Nephron progenitor cell (in vitro differentiated cells): ENCODE data around the gene NUTM2B.
A peak's percentile ranks its signal among the peaks of the same experiment; 100 is the strongest.
"Not testable (repeated sequence)": the region's sequence is repeated elsewhere in the genome, so short reads cannot be mapped to it uniquely, and the experiment has no call there.

ENCODE experiments used
- DNase-seq: peaks from one replicate; pipeline ENCODE4 v3.0.0; 2021
- H3K27ac Mint-ChIP-seq: 2 replicates; pipeline ENCODE4 v1.8.0; 2021; ENCODE audit warnings: mild to moderate bottlenecking, moderate library complexity, mixed read lengths
- H3K27me3 Mint-ChIP-seq: 2 replicates; pipeline ENCODE4 v1.8.0; 2021; ENCODE audit warnings: mild to moderate bottlenecking, low read depth, mixed read lengths; ENCODE audit not compliant: poor library complexity
- H3K36me3 Mint-ChIP-seq: 2 replicates; pipeline ENCODE4 v1.8.0; 2021; ENCODE audit warnings: low read depth, mixed read lengths
- H3K4me1 Mint-ChIP-seq: 2 replicates; pipeline ENCODE4 v1.8.0; 2021; ENCODE audit warnings: mixed read lengths
- H3K4me3 Mint-ChIP-seq: 2 replicates; pipeline ENCODE4 v1.8.0; 2021; ENCODE audit warnings: mild to moderate bottlenecking, moderate library complexity, mixed read lengths
- H3K9me3 Mint-ChIP-seq: 2 replicates; pipeline ENCODE4 v1.8.0; 2021; ENCODE audit warnings: mild to moderate bottlenecking, moderate library complexity, mixed read lengths

The NUTM2B gene, protein sequence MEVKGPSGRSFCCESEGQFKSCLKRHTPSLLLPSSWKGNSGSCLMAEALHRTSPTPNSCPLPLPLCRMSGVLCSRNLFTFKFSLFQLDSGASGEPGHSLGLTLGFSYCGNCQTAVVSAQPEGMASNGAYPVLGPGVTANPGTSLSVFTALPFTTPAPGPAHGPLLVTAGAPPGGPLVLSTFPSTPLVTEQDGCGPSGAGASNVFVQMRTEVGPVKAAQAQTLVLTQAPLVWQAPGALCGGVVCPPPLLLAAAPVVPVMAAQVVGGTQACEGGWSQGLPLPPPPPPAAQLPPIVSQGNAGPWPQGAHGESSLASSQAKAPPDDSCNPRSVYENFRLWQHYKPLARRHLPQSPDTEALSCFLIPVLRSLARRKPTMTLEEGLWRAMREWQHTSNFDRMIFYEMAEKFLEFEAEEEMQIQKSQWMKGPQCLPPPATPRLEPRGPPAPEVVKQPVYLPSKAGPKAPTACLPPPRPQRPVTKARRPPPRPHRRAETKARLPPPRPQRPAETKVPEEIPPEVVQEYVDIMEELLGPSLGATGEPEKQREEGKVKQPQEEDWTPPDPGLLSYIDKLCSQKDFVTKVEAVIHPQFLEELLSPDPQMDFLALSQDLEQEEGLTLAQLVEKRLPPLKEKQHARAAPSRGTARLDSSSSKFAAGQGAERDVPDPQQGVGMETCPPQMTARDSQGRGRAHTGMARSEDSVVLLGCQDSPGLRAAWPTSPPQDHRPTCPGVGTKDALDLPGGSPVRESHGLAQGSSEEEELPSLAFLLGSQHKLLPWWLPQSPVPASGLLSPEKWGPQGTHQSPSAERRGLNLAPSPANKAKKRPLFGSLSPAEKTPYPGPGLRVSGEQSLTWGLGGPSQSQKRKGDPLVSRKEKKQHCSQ

DNA sequence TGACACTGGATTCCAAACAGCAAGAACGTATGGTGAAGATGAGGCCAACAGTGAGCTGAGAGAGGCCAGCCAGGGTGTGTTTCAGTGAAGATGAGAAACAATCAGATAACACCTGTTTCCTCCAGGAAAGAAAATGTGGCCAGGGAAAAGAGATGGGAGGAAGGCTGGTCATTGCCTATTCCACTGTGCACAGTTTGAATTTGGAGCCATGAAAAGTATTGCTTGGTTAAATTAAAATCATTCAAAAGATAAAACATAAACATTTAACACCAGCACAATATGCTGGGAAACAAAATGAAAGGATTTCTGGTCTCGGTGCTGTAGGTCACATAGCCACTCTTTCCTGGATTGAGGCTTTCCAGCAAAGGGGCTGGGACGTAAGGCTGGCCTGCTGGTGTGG lies at the start of gene NUTM2B:
Gene NUTM2B, plus strand, starts transcription at position 301 of the 400 bp plus-strand sequence. CDS start 383 bp downstream, outside the sequence.
- not testable (repeated sequence) for H3K4me1 Mint-ChIP-seq, H3K4me3 Mint-ChIP-seq, H3K9me3 Mint-ChIP-seq, H3K27me3 Mint-ChIP-seq, H3K36me3 Mint-ChIP-seq, H3K27ac Mint-ChIP-seq, DNase-seq

DNA sequence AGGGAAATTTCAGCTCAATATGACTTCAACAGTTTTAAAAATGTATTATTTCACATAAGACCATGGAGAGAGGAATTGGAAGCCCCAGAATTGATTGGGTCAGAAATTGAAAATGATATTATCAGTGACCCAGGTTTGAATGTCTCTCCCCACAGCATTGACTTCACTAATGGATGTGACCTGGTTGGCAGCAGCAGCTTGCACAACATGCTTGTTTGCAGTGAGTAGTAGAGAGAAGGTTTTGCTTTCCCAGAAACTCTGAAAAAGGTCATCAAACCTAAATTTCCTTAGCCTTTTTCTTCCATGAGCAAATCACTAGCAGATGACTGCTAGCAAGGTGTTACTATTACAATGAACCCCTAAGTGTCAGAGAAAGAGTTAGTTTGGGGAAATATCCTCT lies 39.7 kb upstream of the NUTM2B start:
- not testable (repeated sequence) for H3K4me3 Mint-ChIP-seq, H3K27me3 Mint-ChIP-seq, H3K9me3 Mint-ChIP-seq, H3K36me3 Mint-ChIP-seq, H3K4me1 Mint-ChIP-seq, H3K27ac Mint-ChIP-seq, DNase-seq

DNA sequence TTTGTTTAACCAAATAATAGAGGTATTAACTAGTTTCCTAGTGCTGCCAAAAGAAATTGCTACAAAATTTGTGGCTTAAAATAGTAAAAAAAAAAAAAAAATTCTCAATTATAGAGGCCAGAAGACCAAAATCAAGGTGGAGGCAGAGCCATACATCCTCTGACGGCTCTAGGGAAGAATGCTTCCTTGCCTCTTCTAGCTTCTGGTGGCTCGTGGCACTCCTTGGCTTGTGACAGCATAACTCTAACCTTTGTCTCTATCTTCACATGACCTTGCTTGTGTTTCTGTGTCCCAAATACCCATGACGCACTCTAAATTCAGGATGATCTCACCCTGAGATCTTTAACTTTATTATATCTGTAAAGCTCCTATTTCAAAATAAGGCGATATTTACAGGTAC lies 38.3 kb upstream of the NUTM2B start:
- H3K4me3 Mint-ChIP-seq, H3K27ac Mint-ChIP-seq, H3K36me3 Mint-ChIP-seq, H3K9me3 Mint-ChIP-seq, H3K4me1 Mint-ChIP-seq, H3K27me3 Mint-ChIP-seq, DNase-seq: not testable (repeated sequence)

DNA sequence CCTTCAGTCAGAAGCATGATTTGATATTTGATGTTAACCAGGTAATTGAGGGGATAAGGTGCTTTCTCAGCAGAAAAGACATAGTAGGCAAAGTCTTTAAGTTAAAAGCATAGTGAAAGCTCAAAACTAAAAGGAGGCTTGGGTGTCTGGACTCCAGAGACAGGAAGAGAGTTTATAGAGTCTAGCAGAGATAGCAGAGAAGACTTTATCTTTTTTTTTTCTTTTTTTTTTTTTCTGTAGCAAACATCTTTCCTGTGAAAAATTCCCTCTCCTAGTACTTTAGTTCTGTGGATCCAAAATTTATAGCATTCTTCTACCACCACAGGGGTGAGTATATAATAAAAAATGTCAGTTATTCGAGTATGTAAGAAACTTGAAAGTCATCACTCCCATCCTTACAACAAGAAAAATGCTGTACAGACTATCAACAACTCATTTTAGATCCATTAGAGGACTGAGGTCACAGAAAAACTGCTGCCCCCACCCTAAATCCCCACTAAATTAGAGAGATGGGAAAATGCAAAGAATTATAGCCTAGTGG lies 33.7 kb upstream of the NUTM2B start:
- not testable (repeated sequence) for H3K4me1 Mint-ChIP-seq, H3K4me3 Mint-ChIP-seq, H3K9me3 Mint-ChIP-seq, H3K27me3 Mint-ChIP-seq, H3K36me3 Mint-ChIP-seq, DNase-seq, H3K27ac Mint-ChIP-seq

DNA sequence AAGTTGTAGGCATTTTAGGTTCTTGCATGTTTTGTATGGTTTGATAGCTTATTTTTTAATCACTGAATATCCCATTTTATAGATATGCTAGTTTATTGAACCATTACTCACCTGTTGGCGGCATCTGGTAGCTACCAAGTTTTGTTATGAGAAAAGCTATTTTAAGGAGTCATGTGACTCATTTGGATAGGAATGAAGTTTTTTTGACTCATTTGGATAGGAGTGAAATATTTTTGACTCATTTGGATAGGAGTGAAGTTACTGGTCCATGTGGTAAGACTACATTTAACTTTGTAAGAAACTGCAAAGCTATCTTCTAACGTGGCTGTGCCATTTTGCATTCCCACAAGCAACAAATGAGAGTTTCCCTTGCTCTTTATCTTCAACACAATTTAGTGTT lies 28.1 kb upstream of the NUTM2B start:
- not testable (repeated sequence) for H3K27ac Mint-ChIP-seq, H3K4me1 Mint-ChIP-seq, H3K9me3 Mint-ChIP-seq, H3K4me3 Mint-ChIP-seq, H3K27me3 Mint-ChIP-seq, DNase-seq, H3K36me3 Mint-ChIP-seq

DNA sequence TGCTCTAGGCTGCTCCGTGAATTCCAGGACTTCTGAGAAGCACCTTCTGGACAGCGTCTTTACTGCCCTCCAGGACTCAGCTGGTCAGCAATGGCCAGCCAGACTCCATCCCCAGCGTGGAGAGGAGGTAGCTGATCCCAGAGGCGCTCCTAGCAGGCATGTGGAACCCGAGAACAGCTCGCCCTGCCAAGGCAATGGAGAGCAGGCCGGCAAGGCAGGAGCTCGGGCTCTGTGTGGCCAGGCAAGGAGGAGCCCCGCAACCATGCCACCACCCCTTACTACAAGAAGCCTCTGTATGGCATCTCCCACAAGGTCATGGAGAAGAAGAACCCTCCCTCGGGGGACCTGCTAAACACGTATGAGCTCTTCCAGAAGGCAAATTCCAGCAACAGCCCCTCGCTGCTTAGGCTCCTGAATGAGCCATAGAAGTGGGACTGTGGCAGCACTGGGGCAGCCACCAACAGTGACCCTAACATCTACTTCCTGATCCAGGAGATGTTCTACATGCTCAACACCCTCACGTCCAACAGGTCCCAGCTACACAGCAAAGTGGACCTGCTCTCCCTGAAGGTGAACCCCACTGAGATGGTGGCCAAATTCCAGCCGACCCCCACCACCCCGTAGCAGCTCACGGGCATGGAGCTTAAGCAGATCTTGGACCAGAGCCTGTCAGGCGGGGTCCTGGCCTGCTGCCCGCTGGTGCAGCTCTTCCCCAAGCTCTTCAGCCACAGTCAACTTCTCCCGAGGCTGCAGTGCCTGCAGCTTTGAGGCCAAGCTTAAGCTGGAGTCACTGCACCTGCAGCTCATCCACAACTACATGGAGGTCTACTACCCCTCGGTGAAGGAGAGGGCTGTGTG lies 19.8 kb upstream of the NUTM2B start:
- H3K27ac Mint-ChIP-seq, H3K4me1 Mint-ChIP-seq, H3K4me3 Mint-ChIP-seq, DNase-seq, H3K9me3 Mint-ChIP-seq, H3K27me3 Mint-ChIP-seq: not testable (repeated sequence)
- H3K36me3 Mint-ChIP-seq: peaks cover 29% of the 10 kb centered on the region

DNA sequence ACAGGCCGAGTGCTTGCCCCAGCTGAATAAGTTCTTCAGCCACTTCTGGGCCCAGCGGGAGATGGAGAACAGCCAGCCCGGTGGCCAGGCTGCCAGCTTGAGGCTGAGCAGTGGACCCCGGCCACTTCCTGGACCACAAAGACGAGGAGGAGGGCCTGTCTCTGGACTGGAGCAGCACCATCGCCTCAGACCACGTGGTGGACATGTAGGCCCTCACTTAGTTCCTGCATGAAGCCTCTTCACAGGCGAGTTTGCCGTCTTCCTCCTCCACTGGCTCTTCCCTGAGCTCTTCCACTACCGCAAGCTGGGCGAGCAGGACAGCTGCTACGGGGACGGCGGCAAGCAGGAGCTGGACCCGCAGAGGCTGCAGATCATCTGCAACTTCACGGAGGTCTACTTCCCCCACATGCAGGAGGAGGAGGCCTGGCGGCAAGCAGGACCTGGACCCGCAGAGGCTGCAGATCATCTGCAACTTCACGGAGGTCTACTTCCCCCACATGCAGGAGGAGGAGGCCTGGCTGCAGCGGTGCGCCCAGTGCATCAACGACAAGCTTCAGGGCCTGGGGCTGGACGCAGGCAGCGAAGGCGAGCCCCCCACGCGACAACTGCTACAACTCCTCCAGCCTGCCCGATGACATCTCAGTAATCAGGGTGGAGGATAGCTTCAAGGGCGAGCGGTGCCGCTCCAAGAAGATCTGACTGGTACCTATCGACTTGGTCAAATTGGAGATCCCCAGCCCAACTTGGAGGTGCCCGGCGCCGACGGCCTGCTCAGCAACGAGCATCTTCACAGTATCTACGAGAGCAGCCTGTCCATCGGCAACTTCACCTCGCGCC lies 18.9 kb upstream of the NUTM2B start:
- not testable (repeated sequence) for H3K4me3 Mint-ChIP-seq, H3K27ac Mint-ChIP-seq, H3K4me1 Mint-ChIP-seq, DNase-seq, H3K9me3 Mint-ChIP-seq, H3K27me3 Mint-ChIP-seq
- H3K36me3 Mint-ChIP-seq: peaks cover 29% of the 10 kb centered on the region

DNA sequence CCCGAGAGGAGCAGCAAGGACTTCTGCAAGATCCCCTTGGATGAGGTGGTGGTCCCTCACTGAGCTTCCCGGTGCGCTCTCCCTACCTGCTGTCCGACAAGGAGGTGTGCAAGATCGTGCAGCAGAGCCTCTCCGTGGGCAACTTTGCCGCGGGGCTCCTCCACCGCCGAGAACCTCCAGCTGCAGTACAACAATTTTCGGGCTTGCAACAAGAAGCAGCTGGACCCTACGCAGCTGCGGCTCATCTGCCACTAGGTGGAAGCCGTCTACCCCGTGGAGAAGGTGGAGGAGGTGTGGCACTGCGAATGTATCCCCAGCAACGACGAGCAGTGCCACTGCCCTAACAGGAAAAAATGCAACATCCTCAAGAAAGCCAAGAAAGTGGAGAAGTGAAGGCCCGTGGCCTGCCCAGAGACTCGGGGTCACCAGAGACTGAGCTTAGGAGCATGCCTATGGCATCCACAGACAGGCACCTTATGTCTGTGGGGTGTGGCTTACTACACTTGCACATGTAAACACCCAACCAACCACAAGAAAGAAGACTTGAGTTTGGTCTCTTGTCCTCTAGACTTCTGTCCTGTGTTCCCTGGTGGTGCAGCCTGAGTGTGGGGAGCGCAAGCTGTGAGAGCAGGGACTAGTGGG lies 17.9 kb upstream of the NUTM2B start:
- H3K4me3 Mint-ChIP-seq, H3K4me1 Mint-ChIP-seq, H3K9me3 Mint-ChIP-seq, H3K27me3 Mint-ChIP-seq, H3K27ac Mint-ChIP-seq: not testable (repeated sequence)
- DNase-seq: peak; percentile 20
- H3K36me3 Mint-ChIP-seq: peaks cover 29% of the 10 kb centered on the region

DNA sequence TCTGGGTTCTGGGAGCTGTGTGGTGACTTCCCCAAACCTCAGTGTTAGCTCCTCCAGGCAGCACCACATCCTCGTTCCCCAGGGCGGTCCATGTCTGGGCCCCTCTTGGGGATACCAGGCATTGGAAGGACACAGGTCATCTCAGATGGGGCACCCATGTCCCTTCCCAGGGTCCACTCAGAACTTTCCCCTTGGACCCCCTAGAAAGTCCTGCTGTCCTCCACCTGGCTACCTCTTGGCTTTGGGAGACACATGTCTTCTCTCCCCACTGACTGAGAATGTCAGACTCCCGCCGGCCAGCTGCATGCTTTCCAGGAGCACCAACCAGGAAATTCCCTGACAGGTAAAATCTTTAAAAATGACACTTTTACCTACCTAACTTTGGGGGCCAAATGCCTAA lies 16.4 kb upstream of the NUTM2B start:
- H3K9me3 Mint-ChIP-seq, H3K4me3 Mint-ChIP-seq, DNase-seq, H3K4me1 Mint-ChIP-seq, H3K27me3 Mint-ChIP-seq: not testable (repeated sequence)
- Mint-ChIP-seq H3K36me3 (peaks cover 31% of the 10 kb centered on the region), H3K27ac (peak overlapping the region; percentile 82)

DNA sequence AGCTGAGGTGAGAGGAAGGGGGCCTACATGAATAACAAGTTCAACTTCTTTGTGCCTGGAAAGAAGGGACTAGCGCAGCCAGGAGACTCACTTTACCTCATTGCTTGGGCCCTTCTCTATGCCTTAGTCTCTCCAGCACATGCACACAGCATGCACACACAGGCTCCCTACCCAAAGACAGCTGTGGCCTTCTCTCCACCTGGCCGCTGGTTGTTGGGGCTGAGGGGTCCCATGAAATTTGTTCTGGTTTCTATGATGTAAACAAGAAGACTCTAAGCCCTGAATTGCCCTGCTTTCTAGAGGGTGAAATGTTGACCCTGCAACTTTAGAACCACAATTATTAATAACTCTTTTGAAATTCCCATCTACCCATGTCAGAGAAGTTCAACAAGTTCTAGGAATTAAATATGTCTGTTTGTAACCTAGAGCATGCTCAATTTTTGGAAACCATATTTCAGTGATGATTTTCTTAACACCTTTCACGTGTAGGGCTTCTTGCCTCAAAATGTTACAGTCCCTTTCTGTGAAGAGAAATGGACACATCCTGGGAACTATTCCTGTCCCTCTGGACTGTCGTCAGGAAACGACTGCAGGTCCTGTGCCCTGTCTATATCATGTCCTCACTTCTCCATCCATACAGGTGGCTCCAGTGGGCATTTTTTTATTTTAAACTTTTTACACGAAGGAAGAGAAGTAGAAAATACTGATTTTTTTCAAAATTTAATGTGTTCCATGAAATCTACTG lies 15.4 kb upstream of the NUTM2B start:
- not testable (repeated sequence) for DNase-seq, H3K4me3 Mint-ChIP-seq, H3K4me1 Mint-ChIP-seq, H3K27me3 Mint-ChIP-seq, H3K9me3 Mint-ChIP-seq, H3K27ac Mint-ChIP-seq
- peaks cover 35% of the 10 kb centered on the region for H3K36me3 Mint-ChIP-seq

DNA sequence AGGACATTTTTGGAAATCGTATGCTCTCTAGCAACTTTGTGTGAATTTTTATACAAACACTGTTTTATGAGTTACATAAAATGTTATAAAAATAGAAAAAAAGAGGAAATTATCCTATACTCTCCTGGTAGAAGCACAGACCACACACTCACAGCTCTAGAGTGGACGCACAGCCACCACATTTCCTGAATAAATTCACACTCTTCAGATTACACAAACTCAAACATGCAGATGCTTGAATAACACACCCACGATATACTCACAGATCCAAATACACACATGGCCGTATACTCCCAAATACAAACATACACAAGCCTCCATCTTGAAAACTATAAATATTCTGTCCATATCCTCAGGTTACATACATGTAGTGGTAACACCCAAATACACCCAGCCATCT lies 14.2 kb upstream of the NUTM2B start:
- not testable (repeated sequence) for H3K4me3 Mint-ChIP-seq, H3K4me1 Mint-ChIP-seq, H3K27ac Mint-ChIP-seq, H3K27me3 Mint-ChIP-seq, DNase-seq, H3K9me3 Mint-ChIP-seq
- H3K36me3 Mint-ChIP-seq: peaks cover 30% of the 10 kb centered on the region

DNA sequence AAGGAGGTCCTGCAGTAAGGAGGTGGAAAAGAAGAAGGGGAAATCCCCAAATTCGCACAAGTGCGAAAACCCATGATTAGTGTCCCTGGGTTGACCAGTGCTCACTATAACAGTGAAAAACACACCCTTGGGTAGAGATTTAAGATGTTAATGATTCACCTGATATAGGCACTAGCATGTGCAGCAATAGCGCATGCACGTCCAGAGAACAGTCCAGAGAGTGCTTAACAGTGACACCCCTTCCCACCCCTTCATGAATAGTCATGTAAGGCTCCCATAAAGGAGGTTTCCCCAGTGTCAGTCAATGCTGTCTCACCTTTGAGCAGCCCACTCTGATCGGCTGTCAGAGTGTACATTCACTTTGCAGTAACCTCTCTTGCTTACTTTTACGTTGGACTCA lies 6.4 kb upstream of the NUTM2B start:
- DNase-seq, H3K4me3 Mint-ChIP-seq, H3K4me1 Mint-ChIP-seq, H3K9me3 Mint-ChIP-seq, H3K27me3 Mint-ChIP-seq, H3K27ac Mint-ChIP-seq: not testable (repeated sequence)
- peaks cover 12% of the 10 kb centered on the region for H3K36me3 Mint-ChIP-seq
